Measurements from ENCODE around the gene RBM3.

- TF ChIP-seq POLR2A (IDR thresholded peaks at IDR 0.05; ENCODE audit: low read depth, low read length) (peak; percentile 50), POLR2AphosphoS5 (IDR thresholded peaks at IDR 0.05; ENCODE audit: low read depth, low read length) (peak; percentile 46), TAF1 (IDR thresholded peaks at IDR 0.05; ENCODE audit: borderline replicate concordance, low read depth, low read length) (no peak)
Observed at GRCh38 chrX:48576108-48576507, 1.8 kb downstream of the RBM3 start.
